Calu3 (cell line): ENCODE data around the gene METAP2. TPM values are rescaled to one million over a fixed set of nuclear protein-coding genes. Genes with fewer than 3 reads are reported as not detected.

Experiments used
- BruUV-seq: library from RNA; stranded (reverse); fragments of 400-500 nt; replicated peaks from 2 replicates; lab custom pipeline; 2021; lab: Mats Ljungman, UMichigan
- CTCF ChIA-PET: fragments of 300-600 bp; sonication (Branson Sonifier 250); formaldehyde crosslinking; loops from one replicate; lab custom pipeline; 2022; ENCODE audit warnings: antibody characterized with exemption; lab: Charles Lee
- DNase-seq: peaks from one replicate; pipeline ENCODE4 v3.0.0; 2022
- H3K27ac Mint-ChIP-seq: one replicate; pipeline ENCODE4 v1.8.0; 2022; ENCODE audit warnings: mixed read lengths; ENCODE audit not compliant: unreplicated experiment
- H3K27me3 Mint-ChIP-seq: one replicate; pipeline ENCODE4 v1.8.0; 2022; ENCODE audit warnings: mixed read lengths; ENCODE audit not compliant: unreplicated experiment
- H3K36me3 Mint-ChIP-seq: one replicate; pipeline ENCODE4 v1.8.0; 2022; ENCODE audit warnings: mild to moderate bottlenecking, moderate library complexity, mixed read lengths; ENCODE audit not compliant: insufficient read depth, unreplicated experiment
- H3K4me1 Mint-ChIP-seq: one replicate; pipeline ENCODE4 v1.8.0; 2022; ENCODE audit warnings: mild to moderate bottlenecking, low read depth, mixed read lengths; ENCODE audit not compliant: unreplicated experiment
- H3K4me3 Mint-ChIP-seq: one replicate; pipeline ENCODE4 v1.8.0; 2022; ENCODE audit warnings: mild to moderate bottlenecking, low read depth, moderate library complexity, mixed read lengths; ENCODE audit not compliant: unreplicated experiment
- H3K9me3 Mint-ChIP-seq: one replicate; pipeline ENCODE4 v1.8.0; 2022; ENCODE audit warnings: low read depth, mixed read lengths; ENCODE audit not compliant: unreplicated experiment
- intact Hi-C: fragments of 100-400 bp; cut with micrococcal nuclease; formaldehyde crosslinking; loops from one replicate; pipeline ENCODE4 v1.10.0; 2022; ENCODE audit not compliant: unreplicated experiment
- total RNA-seq: library from RNA; stranded (reverse); gene quantifications from 2 replicates; pipeline ENCODE4 v1.2.3, GENCODE V29; 2022
- TF ChIP-seq, protein P1 (sequence below): fragments of 200-600 bp; IDR thresholded peaks from one replicate; pipeline ENCODE4 v1.8.0; 2022; ENCODE audit warnings: antibody characterized with exemption; ENCODE audit not compliant: unreplicated experiment

Gene METAP2
- total RNA-seq, 1 experiment from 2014 or later = 96.3 TPM

DNA sequence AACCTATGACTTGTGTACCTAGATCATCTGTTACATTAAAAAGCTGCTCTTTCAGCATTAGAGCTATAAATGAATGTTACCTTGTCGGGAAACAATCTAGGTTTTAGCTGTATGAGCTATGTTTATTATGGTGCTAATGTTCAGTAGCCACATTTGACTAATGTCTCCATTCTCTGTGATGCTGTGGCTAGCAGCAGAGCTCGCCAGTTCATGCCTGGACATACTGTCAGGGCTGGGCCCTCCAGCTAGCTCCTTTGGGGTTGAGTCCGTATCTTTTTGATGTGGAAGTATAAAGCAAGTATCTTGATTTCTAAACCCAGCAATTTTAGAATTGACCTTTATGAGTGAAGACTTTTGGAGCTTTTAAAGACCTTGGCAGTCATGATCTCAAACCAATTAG is 41.2 kb downstream of the METAP2 start:
- H3K4me1 Mint-ChIP-seq = peaks cover 9% of the 10 kb centered on the region
- no peaks in the 10 kb centered on the region for H3K27me3 Mint-ChIP-seq
- intact Hi-C loops = no loop called here
- peaks cover 33% of the 10 kb centered on the region for H3K36me3 Mint-ChIP-seq
- H3K9me3 Mint-ChIP-seq = no peaks in the 10 kb centered on the region
- H3K27ac Mint-ChIP-seq = no peak overlapping the region
- CTCF ChIA-PET = interaction anchor here (0.6 to 1.2 kb wide), 3 partner anchors 19 to 28 kb away, joined by 4 read pairs; no protein-coding TSS in a partner anchor
- no TSS peak for BruUV-seq
- no peak overlapping the region for H3K4me3 Mint-ChIP-seq
- TF ChIP-seq, protein P1, sequence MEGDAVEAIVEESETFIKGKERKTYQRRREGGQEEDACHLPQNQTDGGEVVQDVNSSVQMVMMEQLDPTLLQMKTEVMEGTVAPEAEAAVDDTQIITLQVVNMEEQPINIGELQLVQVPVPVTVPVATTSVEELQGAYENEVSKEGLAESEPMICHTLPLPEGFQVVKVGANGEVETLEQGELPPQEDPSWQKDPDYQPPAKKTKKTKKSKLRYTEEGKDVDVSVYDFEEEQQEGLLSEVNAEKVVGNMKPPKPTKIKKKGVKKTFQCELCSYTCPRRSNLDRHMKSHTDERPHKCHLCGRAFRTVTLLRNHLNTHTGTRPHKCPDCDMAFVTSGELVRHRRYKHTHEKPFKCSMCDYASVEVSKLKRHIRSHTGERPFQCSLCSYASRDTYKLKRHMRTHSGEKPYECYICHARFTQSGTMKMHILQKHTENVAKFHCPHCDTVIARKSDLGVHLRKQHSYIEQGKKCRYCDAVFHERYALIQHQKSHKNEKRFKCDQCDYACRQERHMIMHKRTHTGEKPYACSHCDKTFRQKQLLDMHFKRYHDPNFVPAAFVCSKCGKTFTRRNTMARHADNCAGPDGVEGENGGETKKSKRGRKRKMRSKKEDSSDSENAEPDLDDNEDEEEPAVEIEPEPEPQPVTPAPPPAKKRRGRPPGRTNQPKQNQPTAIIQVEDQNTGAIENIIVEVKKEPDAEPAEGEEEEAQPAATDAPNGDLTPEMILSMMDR = no peak
- no peak for DNase-seq

DNA sequence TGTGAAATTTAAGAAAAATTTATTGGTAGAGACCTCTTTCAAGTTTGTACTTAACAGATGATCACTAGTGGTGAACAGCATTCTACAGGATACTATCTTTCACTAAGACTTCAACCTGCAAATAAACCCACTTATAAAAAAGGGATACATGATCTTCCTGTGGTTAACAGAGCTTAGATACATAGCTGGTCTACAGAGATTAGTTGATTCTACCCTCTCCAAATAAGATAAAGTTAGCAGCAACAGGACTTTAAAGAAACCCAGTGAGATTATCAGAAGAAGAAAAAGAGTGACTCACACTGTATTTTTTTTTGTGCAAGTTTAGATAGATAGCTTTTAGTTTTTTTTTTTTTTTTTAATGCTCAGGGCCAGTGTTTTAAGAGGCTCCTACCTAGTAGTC is 42.8 kb downstream of the METAP2 start:
- intact Hi-C loops = no loop called here
- DNase-seq = no peak
- H3K27ac Mint-ChIP-seq = no peak overlapping the region
- CTCF ChIA-PET = interaction anchor here (0.5 to 0.7 kb wide), 4 partner anchors 18 to 352 kb away, joined by 3 to 6 read pairs (median 4); no protein-coding TSS in a partner anchor
- no peaks in the 10 kb centered on the region for H3K27me3 Mint-ChIP-seq
- BruUV-seq = no TSS peak
- TF ChIP-seq, protein P1 = no peak
- H3K9me3 Mint-ChIP-seq = no peaks in the 10 kb centered on the region
- peaks cover 22% of the 10 kb centered on the region for H3K36me3 Mint-ChIP-seq
- no peak overlapping the region for H3K4me3 Mint-ChIP-seq
- H3K4me1 Mint-ChIP-seq = peaks cover 9% of the 10 kb centered on the region

DNA sequence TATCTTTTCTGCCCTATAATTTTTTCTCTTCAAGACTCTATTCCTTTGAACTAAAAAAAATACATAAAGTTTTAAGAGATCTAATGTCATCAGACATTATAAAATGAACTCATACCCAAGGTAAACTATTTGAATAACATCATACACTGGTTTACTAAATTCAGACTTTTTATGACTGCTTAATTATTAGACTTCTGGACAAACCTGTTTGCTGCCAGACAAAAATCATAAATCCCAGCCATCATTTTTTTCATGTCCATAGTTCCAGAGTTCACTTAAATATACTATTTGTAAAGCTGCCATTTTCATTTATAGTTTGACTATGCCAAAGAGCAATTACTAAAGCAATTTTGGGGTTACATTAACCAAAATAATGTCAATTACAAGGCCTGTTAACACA is 43.3 kb downstream of the METAP2 start:
- H3K4me3 Mint-ChIP-seq = no peak overlapping the region
- no TSS peak for BruUV-seq
- no peak overlapping the region for H3K27ac Mint-ChIP-seq
- intact Hi-C loops = no loop called here
- CTCF ChIA-PET = interaction anchor here (0.5 kb wide), 1 partner anchor 183 kb away, joined by 3 read pairs; no protein-coding TSS in a partner anchor
- no peaks in the 10 kb centered on the region for H3K9me3 Mint-ChIP-seq
- no peak for DNase-seq
- TF ChIP-seq, protein P1 = no peak
- H3K36me3 Mint-ChIP-seq = peaks cover 17% of the 10 kb centered on the region
- H3K27me3 Mint-ChIP-seq = no peaks in the 10 kb centered on the region
- H3K4me1 Mint-ChIP-seq = peaks cover 9% of the 10 kb centered on the region

DNA sequence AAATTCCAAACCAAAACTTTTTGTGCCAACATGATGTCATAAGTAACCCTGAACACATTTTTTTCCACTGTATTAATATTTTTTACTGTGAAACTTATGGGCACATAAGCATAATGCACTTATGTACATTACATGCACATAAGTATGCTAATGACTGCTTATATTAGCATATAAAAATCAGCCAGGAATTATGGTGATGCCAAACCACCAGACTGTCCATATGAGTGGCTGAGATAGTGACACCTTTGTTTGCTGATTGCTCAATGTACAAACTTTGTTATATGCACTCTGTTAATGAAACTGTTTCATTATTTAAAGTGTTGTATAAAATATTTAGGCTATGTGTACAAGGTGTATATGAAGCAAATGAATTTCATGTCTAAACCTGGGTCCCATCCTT is 45.0 kb downstream of the METAP2 start:
- CTCF ChIA-PET = no interaction called here
- H3K9me3 Mint-ChIP-seq = no peaks in the 10 kb centered on the region

More for the DNA sequence above, 45.0 kb downstream of the METAP2 start:
- no peaks in the 10 kb centered on the region for H3K27me3 Mint-ChIP-seq
- DNase-seq = no peak
- peaks cover 5% of the 10 kb centered on the region for H3K36me3 Mint-ChIP-seq
- intact Hi-C loops = no loop called here
- no peak overlapping the region for H3K27ac Mint-ChIP-seq
- no peak overlapping the region for H3K4me3 Mint-ChIP-seq
- TF ChIP-seq, protein P1 = no peak
- peaks cover 9% of the 10 kb centered on the region for H3K4me1 Mint-ChIP-seq
- no TSS peak for BruUV-seq
